OCI-LY3 (cell line): Measurements from ENCODE around the gene CYP4F12.

Source experiments
- H2AFZ ChIP-seq: fragments of 200-600, 300-600 bp; shearing (Covaris generic); 2 replicates; pipeline ENCODE4 v1.6.0; 2014; ENCODE audit warnings: antibody characterized with exemption, low read depth, low read length
- H3K27ac ChIP-seq: fragments of 200-600, 300-600 bp; sonication (generic); 2 replicates; pipeline ENCODE4 v1.5.1; 2014; ENCODE audit warnings: mild to moderate bottlenecking, low read length, moderate library complexity, mixed read lengths
- H3K27me3 ChIP-seq: fragments of 200-600, 300-600 bp; sonication (generic); 2 replicates; pipeline ENCODE4 v1.6.1; 2014; ENCODE audit warnings: low read depth, low read length, mixed read lengths
- H3K36me3 ChIP-seq: fragments of 200-600, 300-600 bp; sonication (generic); replicated peaks from 2 replicates; pipeline ENCODE3; 2014; ENCODE audit warnings: low read depth, low read length, mixed read lengths
- H3K4me1 ChIP-seq: fragments of 300-600, 200-600 bp; sonication (generic); 2 replicates; pipeline ENCODE4 v1.6.1; 2014; ENCODE audit warnings: low read length, mixed read lengths
- H3K4me2 ChIP-seq: fragments of 200-600, 300-600 bp; sonication (generic); 2 replicates; pipeline ENCODE4 v1.6.1; 2014; ENCODE audit warnings: low read length, mixed read lengths
- H3K4me3 ChIP-seq: fragments of 300-600, 200-600 bp; sonication (generic); 2 replicates; pipeline ENCODE4 v1.5.1; 2014; ENCODE audit warnings: antibody characterized with exemption, mild to moderate bottlenecking, low read length, moderate library complexity
- H3K79me2 ChIP-seq: fragments of 300-600, 200-600 bp; shearing (Covaris generic); 2 replicates; pipeline ENCODE4 v1.6.1; 2014; ENCODE audit warnings: mild to moderate bottlenecking, low read length, mixed read lengths
- H3K9ac ChIP-seq: fragments of 300-600, 200-600 bp; shearing (Covaris generic); 2 replicates; pipeline ENCODE4 v1.6.0; 2014; ENCODE audit warnings: mild to moderate bottlenecking, low read length, moderate library complexity
- H3K9me3 ChIP-seq: fragments of 200-600, 300-600 bp; shearing (Covaris generic); 2 replicates; pipeline ENCODE4 v1.6.1; 2014; ENCODE audit warnings: low read length, mixed read lengths; ENCODE audit not compliant: insufficient read depth
- H4K20me1 ChIP-seq: fragments of 200-600, 300-600 bp; sonication (generic); 2 replicates; pipeline ENCODE4 v1.6.1; 2016; ENCODE audit warnings: low read length, mixed read lengths; ENCODE audit not compliant: insufficient read depth
- CTCF ChIP-seq: fragments of 200-600, 300-600 bp; sonication (generic); IDR thresholded peaks from 2 replicates; pipeline ENCODE4 v1.5.1; 2014; ENCODE audit warnings: antibody characterized with exemption, low read length, low read depth
- EZH2phosphoT487 ChIP-seq: fragments of 200-600 bp; shearing (Covaris generic); IDR thresholded peaks from 2 replicates; pipeline ENCODE4 v1.6.1; 2018; ENCODE audit warnings: antibody characterized with exemption, mixed run types, low read depth

CYP4F12 gene

GRCh38 chr19:15721268-15721667 lies 48.4 kb downstream of the CYP4F12 start:
- Histone ChIP-seq H4K20me1 (no peaks in the 10 kb centered on the region; the same call in 1 of the 2 replicates), H3K27ac (no peak overlapping the region), H2AFZ (no peak overlapping the region), H3K27me3 (peaks cover 3% of the 10 kb centered on the region; the same call in 1 of the 2 replicates), H3K79me2 (no peaks in the 10 kb centered on the region), H3K4me1 (no peaks in the 10 kb centered on the region), H3K4me2 (no peak overlapping the region), H3K9ac (no peak overlapping the region), H3K4me3 (no peak overlapping the region), H3K36me3 (no peaks in the 10 kb centered on the region), H3K9me3 (no peaks in the 10 kb centered on the region)
- TF ChIP-seq EZH2phosphoT487 = no peak
- TF ChIP-seq CTCF = no peak

GRCh38 chr19:15722956-15723355 lies 50.1 kb downstream of the CYP4F12 start:
- Histone ChIP-seq H2AFZ (no peak overlapping the region), H3K4me2 (no peak overlapping the region), H4K20me1 (no peaks in the 10 kb centered on the region; the same call in 1 of the 2 replicates), H3K79me2 (no peaks in the 10 kb centered on the region), H3K4me3 (no peak overlapping the region), H3K27me3 (peaks cover 3% of the 10 kb centered on the region; the same call in 1 of the 2 replicates), H3K36me3 (no peaks in the 10 kb centered on the region), H3K27ac (no peak overlapping the region), H3K9me3 (no peaks in the 10 kb centered on the region), H3K4me1 (no peaks in the 10 kb centered on the region), H3K9ac (no peak overlapping the region)
- TF ChIP-seq EZH2phosphoT487 (no peak), CTCF (no peak)

- no peak for TF ChIP-seq CTCF
- no peak for TF ChIP-seq EZH2phosphoT487
- Histone ChIP-seq H3K4me2 (no peak within 1 kb of the TSS), H3K9me3 (no peaks in the 10 kb centered on the region), H3K4me1 (no peaks in the 10 kb centered on the region), H3K9ac (no peak within 1 kb of the TSS), H3K27me3 (peaks cover 2% of the 10 kb centered on the region; the same call in 1 of the 2 replicates), H3K27ac (no peak within 1 kb of the TSS), H3K79me2 (no peaks in the 10 kb centered on the region), H2AFZ (no peak within 1 kb of the TSS), H3K4me3 (no peak within 1 kb of the TSS), H4K20me1 (no peaks in the 10 kb centered on the region), H3K36me3 (no peaks in the 10 kb centered on the region)
These were observed 54.8 kb downstream of the CYP4F12 start, which contains the start of gene OR10H2 for GRCh38 chr19:15727724-15728123. Gene OR10H2 (plus strand): TSS chr19:15728024. CDS start chr19:15728044, 20 bp downstream.

- H3K9me3 ChIP-seq = no peaks in the 10 kb centered on the region
- H3K27ac ChIP-seq = no peak overlapping the region
- no peaks in the 10 kb centered on the region for H3K36me3 ChIP-seq
- H3K4me1 ChIP-seq = no peaks in the 10 kb centered on the region
- no peak overlapping the region for H3K4me2 ChIP-seq
- H3K79me2 ChIP-seq = no peaks in the 10 kb centered on the region
- H3K4me3 ChIP-seq = no peak overlapping the region
- no peak overlapping the region for H2AFZ ChIP-seq
- no peak for TF ChIP-seq CTCF
- no peak for TF ChIP-seq EZH2phosphoT487
- H4K20me1 ChIP-seq = no peaks in the 10 kb centered on the region
- H3K9ac ChIP-seq = no peak overlapping the region
- peaks cover 4% of the 10 kb centered on the region; the same call in 1 of the 2 replicates for H3K27me3 ChIP-seq
These were observed 57.7 kb downstream of the CYP4F12 start for GRCh38 chr19:15730538-15730937.
